ENCODE data around the gene CLTRN.
"Not testable (repeated sequence)": the region's sequence is repeated elsewhere in the genome, so short reads cannot be mapped to it uniquely, and the experiment has no call there.

CLTRN gene, protein sequence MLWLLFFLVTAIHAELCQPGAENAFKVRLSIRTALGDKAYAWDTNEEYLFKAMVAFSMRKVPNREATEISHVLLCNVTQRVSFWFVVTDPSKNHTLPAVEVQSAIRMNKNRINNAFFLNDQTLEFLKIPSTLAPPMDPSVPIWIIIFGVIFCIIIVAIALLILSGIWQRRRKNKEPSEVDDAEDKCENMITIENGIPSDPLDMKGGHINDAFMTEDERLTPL

DNA sequence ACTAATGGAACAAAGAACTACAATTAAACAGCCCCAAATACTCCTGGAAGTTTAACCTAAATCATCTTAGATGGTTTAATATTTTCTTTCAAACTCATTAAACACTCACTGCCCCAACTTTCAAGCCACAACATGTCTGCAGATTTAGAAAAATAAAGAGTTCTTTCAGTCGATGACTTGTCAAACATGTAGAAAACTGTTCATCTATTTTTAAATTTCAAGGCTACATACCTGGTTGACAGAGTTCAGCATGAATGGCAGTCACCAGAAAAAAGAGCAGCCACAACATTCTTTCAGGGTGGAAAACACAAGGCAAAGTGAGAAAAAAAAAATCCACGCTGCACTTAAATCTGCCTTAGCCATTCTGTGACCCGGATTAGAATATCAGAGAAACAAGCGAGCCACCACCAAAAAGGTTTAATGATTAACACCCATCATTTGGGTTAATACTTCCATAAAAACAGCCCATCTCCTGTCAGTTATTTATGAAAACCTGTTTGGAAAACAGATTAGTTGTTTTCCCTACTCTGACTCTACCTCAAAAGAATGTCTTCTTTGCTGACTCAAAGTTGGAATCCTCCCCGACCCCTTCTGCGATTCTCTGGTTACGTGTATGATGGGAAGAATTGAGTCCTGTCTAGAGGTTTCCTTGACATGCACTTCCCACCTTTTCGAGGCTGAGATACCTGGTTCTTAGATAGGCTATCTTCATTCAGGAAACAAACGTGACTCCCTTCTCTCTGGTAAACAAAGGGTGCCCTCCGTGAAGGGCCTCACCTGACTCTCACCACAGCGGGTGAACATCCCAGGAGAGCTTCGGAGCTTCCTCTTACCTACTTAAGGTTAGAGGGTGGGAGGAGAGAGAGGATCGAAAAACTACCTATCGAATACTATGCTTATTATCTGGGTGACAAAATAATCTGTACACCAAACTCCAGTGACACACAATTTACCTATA is at the start of gene CLTRN:
Gene CLTRN (minus strand): TSS at position 319 of the 958 bp plus-strand sequence. CDS start 30 bp downstream, at position 289.
- TF ChIP-seq CTCF (IDR thresholded peaks at IDR 0.05), result no peak
- DNase-seq, result no peak
- Mint-ChIP-seq H3K9me3 (no peaks in the 10 kb centered on the region), H3K4me1 (no peaks in the 10 kb centered on the region), H3K36me3 (ENCODE audit: low read depth) (no peaks in the 10 kb centered on the region), H3K27me3 (ENCODE audit: low read depth, poor library complexity) (peaks cover 7% of the 10 kb centered on the region), H3K27ac (no peak within 1 kb of the TSS), H3K4me3 (no peak within 1 kb of the TSS)

- H3K36me3 Mint-ChIP-seq (ENCODE audit: low read depth), result peaks cover 21% of the 10 kb centered on the region
- not testable (repeated sequence) for H3K4me1 Mint-ChIP-seq; DNase-seq; H3K4me3 Mint-ChIP-seq; H3K27ac Mint-ChIP-seq; H3K9me3 Mint-ChIP-seq; H3K27me3 Mint-ChIP-seq (ENCODE audit: low read depth, poor library complexity)
These were observed 39.7 kb upstream of the CLTRN start for GRCh38 chrX:15704273-15704672.

- not testable (repeated sequence) for H3K27me3 Mint-ChIP-seq (ENCODE audit: low read depth, poor library complexity); H3K4me1 Mint-ChIP-seq; H3K27ac Mint-ChIP-seq; H3K9me3 Mint-ChIP-seq; DNase-seq; H3K4me3 Mint-ChIP-seq
- H3K36me3 Mint-ChIP-seq (ENCODE audit: low read depth), result peaks cover 26% of the 10 kb centered on the region
These were observed 39.2 kb upstream of the CLTRN start for GRCh38 chrX:15703809-15704208.

DNA sequence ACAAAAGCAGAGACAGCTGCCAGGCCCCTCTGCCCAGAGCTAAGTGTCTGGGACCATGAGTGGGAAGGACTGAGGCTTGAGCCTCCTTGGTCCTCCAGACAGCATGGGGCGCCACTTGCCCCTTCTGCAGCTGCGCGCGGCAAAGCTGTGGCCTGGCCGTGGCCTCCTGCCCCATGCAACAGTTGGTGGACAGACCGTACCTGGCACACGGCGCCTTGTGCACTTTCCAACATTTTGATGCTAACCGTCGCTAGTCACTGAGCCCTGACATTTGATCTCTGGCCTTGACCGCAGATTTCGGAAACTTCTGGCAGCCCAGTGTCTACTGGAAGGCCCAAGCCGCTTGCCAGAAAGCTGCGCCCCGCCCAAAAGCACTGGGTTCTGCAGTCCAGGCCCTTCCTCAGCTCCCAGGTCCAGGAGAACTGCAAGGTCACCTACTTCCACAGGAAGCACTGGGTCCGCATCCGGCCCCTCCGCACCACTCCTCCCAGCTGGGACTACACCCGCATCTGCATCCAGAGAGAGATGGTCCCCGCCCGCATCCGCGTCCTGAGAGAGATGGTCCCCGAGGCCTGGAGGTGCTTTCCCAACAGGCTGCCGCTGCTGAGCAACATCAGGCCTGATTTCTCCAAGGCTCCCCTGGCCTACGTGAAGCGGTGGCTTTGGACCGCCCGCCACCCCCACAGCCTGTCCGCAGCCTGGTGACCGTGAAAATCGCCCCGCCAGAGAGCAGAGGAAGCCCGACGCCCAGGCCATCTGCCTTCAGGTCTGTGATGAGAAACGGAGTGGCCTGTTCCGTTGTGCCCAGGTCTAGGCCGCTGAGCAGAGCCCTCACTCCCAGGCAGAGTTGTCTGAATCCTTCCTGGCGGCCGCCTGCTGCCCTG is 38.1 kb upstream of the CLTRN start:
- Mint-ChIP-seq H3K36me3 (ENCODE audit: low read depth) (peaks cover 27% of the 10 kb centered on the region), H3K27ac (no peak overlapping the region), H3K9me3 (no peaks in the 10 kb centered on the region), H3K4me1 (no peaks in the 10 kb centered on the region), H3K4me3 (no peak overlapping the region), H3K27me3 (ENCODE audit: low read depth, poor library complexity) (no peaks in the 10 kb centered on the region)
- TF ChIP-seq CTCF (IDR thresholded peaks at IDR 0.05), result no peak
- DNase-seq, result no peak

GRCh38 chrX:15696516-15696915 is 31.9 kb upstream of the CLTRN start:
- H3K27me3 Mint-ChIP-seq (ENCODE audit: low read depth, poor library complexity), result peaks cover 5% of the 10 kb centered on the region
- H3K27ac Mint-ChIP-seq, result no peak overlapping the region
- TF ChIP-seq CTCF (IDR thresholded peaks at IDR 0.05), result no peak
- H3K9me3 Mint-ChIP-seq, result no peaks in the 10 kb centered on the region
- no peak for DNase-seq
- no peaks in the 10 kb centered on the region for H3K4me1 Mint-ChIP-seq
- H3K36me3 Mint-ChIP-seq (ENCODE audit: low read depth), result peaks cover 54% of the 10 kb centered on the region
- H3K4me3 Mint-ChIP-seq, result no peak overlapping the region

DNA sequence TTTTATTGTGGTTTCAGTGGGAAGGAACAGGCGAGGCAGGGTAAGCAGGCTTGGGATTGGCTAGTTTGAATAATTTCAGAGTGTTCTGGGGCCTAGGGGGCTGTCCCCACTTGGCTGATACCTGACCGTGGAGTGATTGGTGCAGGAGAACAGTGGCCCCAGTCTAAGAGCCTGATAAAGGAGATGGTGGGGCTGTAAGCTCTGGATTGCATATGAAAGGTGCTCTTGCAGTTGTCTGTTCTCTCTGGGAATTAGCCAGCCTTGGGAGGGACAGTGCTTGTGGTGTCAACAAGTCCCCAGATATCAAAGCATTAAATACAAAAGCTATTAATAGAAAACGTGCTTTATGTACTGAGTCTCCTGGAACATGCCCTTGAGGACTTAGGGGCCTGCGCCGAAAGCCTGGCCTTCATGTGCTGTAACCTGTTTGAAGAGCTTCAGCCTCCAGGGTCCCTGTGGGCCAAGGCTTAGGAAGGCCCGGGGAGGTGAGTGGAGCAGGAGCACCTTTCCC is 30.4 kb upstream of the CLTRN start:
- TF ChIP-seq CTCF (IDR thresholded peaks at IDR 0.05), result no peak
- no peaks in the 10 kb centered on the region for H3K9me3 Mint-ChIP-seq
- H3K4me3 Mint-ChIP-seq, result no peak overlapping the region
- DNase-seq, result no peak
- peaks cover 5% of the 10 kb centered on the region for H3K27me3 Mint-ChIP-seq (ENCODE audit: low read depth, poor library complexity)
- H3K27ac Mint-ChIP-seq, result no peak overlapping the region
- H3K4me1 Mint-ChIP-seq, result no peaks in the 10 kb centered on the region
- H3K36me3 Mint-ChIP-seq (ENCODE audit: low read depth), result peaks cover 54% of the 10 kb centered on the region

Data from nephron progenitor cell (in vitro differentiated cells).